ENCODE data around the gene BACH2.
"Not testable (repeated sequence)": the region's sequence is repeated elsewhere in the genome, so short reads cannot be mapped to it uniquely, and the experiment has no call there.

Gene BACH2

GRCh38 chr6:90118581-90118980 is 178.1 kb downstream of the BACH2 start:
- no peak for DNase-seq

GRCh38 chr6:90118069-90118468 is 178.6 kb downstream of the BACH2 start:
- no peak for DNase-seq

GRCh38 chr6:90116126-90116525 is 180.5 kb downstream of the BACH2 start:
- DNase-seq: not testable (repeated sequence)

- no peak for DNase-seq
Measured at GRCh38 chr6:90113389-90113788, 183.3 kb downstream of the BACH2 start.

- DNase-seq: no peak
Measured at GRCh38 chr6:90111387-90111786, 185.3 kb downstream of the BACH2 start.

GRCh38 chr6:90110971-90111370 is 185.7 kb downstream of the BACH2 start:
- DNase-seq: no peak

- no peak for DNase-seq
Measured at GRCh38 chr6:90109141-90109540, 187.5 kb downstream of the BACH2 start.

GRCh38 chr6:90107771-90108282 is 188.8 kb downstream of the BACH2 start:
- no peak for DNase-seq

- DNase-seq: no peak
Measured at GRCh38 chr6:90107371-90107770, 189.3 kb downstream of the BACH2 start.

GRCh38 chr6:90106449-90106848 is 190.2 kb downstream of the BACH2 start:
- DNase-seq: no peak

- DNase-seq: peak; percentile 77
Measured at GRCh38 chr6:90105506-90106170, 191.0 kb downstream of the BACH2 start.

- no peak for DNase-seq
Measured at GRCh38 chr6:90103056-90103800, 193.4 kb downstream of the BACH2 start.

- DNase-seq: peak; percentile 35
Measured at GRCh38 chr6:90101403-90101802, 195.2 kb downstream of the BACH2 start.

- DNase-seq: no peak
Measured at GRCh38 chr6:90100059-90100665, 196.5 kb downstream of the BACH2 start.

GRCh38 chr6:90098627-90099026 is 198.0 kb downstream of the BACH2 start:
- no peak for DNase-seq

- DNase-seq: peak; percentile 86
Measured at GRCh38 chr6:90098001-90098531, 198.6 kb downstream of the BACH2 start.

GRCh38 chr6:90097356-90097755 is 199.3 kb downstream of the BACH2 start:
- DNase-seq: no peak

- no peak for DNase-seq
Measured at GRCh38 chr6:90096818-90097217, 199.8 kb downstream of the BACH2 start.

GRCh38 chr6:90095788-90096187 is 200.9 kb downstream of the BACH2 start:
- no peak for DNase-seq

GRCh38 chr6:90095145-90095544 is 201.5 kb downstream of the BACH2 start:
- no peak for DNase-seq

- no peak for DNase-seq
Measured at GRCh38 chr6:90093558-90094073, 203.0 kb downstream of the BACH2 start.

GRCh38 chr6:90090866-90091265 is 205.8 kb downstream of the BACH2 start:
- no peak for DNase-seq

- no peak for DNase-seq
Measured at GRCh38 chr6:90088009-90088408, 208.6 kb downstream of the BACH2 start.

All from GF-D8 (cell line).